HEK293T (cell line): ENCODE measurements around the gene ASF1B.

ENCODE experiments used
- CTCF ChIA-PET: fragments of 350-600 bp; formaldehyde crosslinking; extraction: SDS; loops from one replicate; lab custom pipeline; 2021; ENCODE audit warnings: antibody characterized with exemption, inconsistent platforms; lab: Yijun Ruan, JAX
- POLR2A ChIA-PET: fragments of 350-600 bp; formaldehyde crosslinking; extraction: SDS; loops from one replicate; lab custom pipeline; 2020; ENCODE audit warnings: antibody characterized with exemption, inconsistent platforms; lab: Yijun Ruan, JAX
- DNase-seq: peaks from one replicate; pipeline ENCODE4 v3.0.0; 2012; ENCODE audit warnings: mixed read lengths; ENCODE audit errors: extremely low spot score
- ARNT ChIP-seq: fragments of 450-650 bp; IDR thresholded peaks from 2 replicates; pipeline ENCODE4 v1.6.1; 2017; ENCODE audit warnings: mild to moderate bottlenecking
- BHLHE40 ChIP-seq: fragments of 450-650 bp; IDR thresholded peaks from 2 replicates; pipeline ENCODE4 v1.6.1; 2016; ENCODE audit warnings: mild to moderate bottlenecking, moderate library complexity, borderline replicate concordance
- CTBP1 ChIP-seq: fragments of 450-650 bp; IDR thresholded peaks from 2 replicates; pipeline ENCODE4 v1.6.1; 2016; ENCODE audit warnings: borderline replicate concordance
- ELF4 ChIP-seq: fragments of 450-650 bp; IDR thresholded peaks from 2 replicates; pipeline ENCODE4 v1.6.1; 2017; ENCODE audit warnings: antibody characterized with exemption
- FOXA1 ChIP-seq: fragments of 450-650 bp; IDR thresholded peaks from 2 replicates; pipeline ENCODE4 v1.6.1; 2016; ENCODE audit warnings: mild to moderate bottlenecking
- FOXK2 ChIP-seq: fragments of 450-650 bp; IDR thresholded peaks from 2 replicates; pipeline ENCODE4 v1.6.1; 2016; ENCODE audit warnings: mild to moderate bottlenecking
- FOXM1 ChIP-seq: fragments of 450-650 bp; IDR thresholded peaks from 2 replicates; pipeline ENCODE4 v1.6.1; 2017; ENCODE audit warnings: mild to moderate bottlenecking, borderline replicate concordance
- HDGF ChIP-seq: fragments of 450-650 bp; IDR thresholded peaks from 2 replicates; pipeline ENCODE4 v1.6.1; 2017; ENCODE audit warnings: antibody characterized with exemption, borderline replicate concordance
- L3MBTL2 ChIP-seq: fragments of 450-650 bp; conservative IDR thresholded peaks from 2 replicates; pipeline ENCODE4 v1.6.1; 2016; ENCODE audit warnings: mild to moderate bottlenecking
- LEF1 ChIP-seq: fragments of 450-650 bp; IDR thresholded peaks from 2 replicates; pipeline ENCODE4 v1.6.1; 2017; ENCODE audit warnings: mild to moderate bottlenecking, borderline replicate concordance
- NFRKB ChIP-seq: fragments of 450-650 bp; IDR thresholded peaks from 2 replicates; pipeline ENCODE4 v1.6.1; 2016; ENCODE audit warnings: mild to moderate bottlenecking, moderate library complexity
- PKNOX1 ChIP-seq: fragments of 450-650 bp; IDR thresholded peaks from 2 replicates; pipeline ENCODE4 v1.6.1; 2016
- SP1 ChIP-seq: fragments of 450-650 bp; IDR thresholded peaks from 2 replicates; pipeline ENCODE4 v1.6.1; 2017
- SUZ12 ChIP-seq: fragments of 450-650 bp; IDR thresholded peaks from 2 replicates; pipeline ENCODE4 v1.6.1; 2016; ENCODE audit warnings: mild to moderate bottlenecking
- TARDBP ChIP-seq: fragments of 450-650 bp; IDR thresholded peaks from 2 replicates; pipeline ENCODE4 v1.6.1; 2016
- ZNF384 ChIP-seq: fragments of 450-650 bp; IDR thresholded peaks from 2 replicates; pipeline ENCODE4 v1.6.1; 2016

ASF1B gene

GRCh38 chr19:14106840-14107239, 29.5 kb downstream of the ASF1B start:
- ChIA-PET POLR2A (no interaction called here), CTCF (no interaction called here)
- no peak for DNase-seq
- no peak for TF ChIP-seq FOXK2
- no peak for TF ChIP-seq PKNOX1
- no peak for TF ChIP-seq BHLHE40
- no peak for TF ChIP-seq ZNF384
- TF ChIP-seq FOXM1: no peak
- no peak for TF ChIP-seq FOXA1
- TF ChIP-seq HDGF: no peak
- no peak for TF ChIP-seq NFRKB
- TF ChIP-seq ARNT: no peak
- TF ChIP-seq LEF1: no peak

DNA sequence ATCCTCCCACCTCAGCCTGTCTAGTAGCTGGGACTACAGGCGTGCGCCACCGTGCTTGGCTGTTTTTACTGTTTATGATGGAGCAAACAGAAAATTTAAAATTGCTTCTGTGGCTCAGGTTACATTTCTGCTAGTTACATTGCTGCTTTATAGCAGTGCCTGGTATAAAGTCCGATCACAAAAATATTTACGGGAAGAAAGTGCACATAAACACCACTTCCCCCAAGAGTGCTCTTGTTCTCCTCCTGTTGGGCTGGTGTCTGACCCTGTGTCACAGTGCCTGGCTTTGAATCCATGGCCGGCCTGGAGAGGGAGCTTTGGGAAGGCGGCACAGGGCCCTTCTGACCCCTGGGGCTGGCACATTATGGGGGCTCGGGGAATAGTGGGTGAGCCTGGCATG, 30.7 kb downstream of the ASF1B start:
- no peak for TF ChIP-seq CTBP1
- no peak for TF ChIP-seq LEF1
- no peak for TF ChIP-seq BHLHE40
- TF ChIP-seq ZNF384: no peak
- no peak for TF ChIP-seq FOXM1
- TF ChIP-seq PKNOX1: no peak
- no peak for TF ChIP-seq FOXK2
- no peak for TF ChIP-seq FOXA1
- TF ChIP-seq NFRKB: no peak
- TF ChIP-seq SUZ12: no peak
- no peak for TF ChIP-seq ARNT
- no peak for TF ChIP-seq ELF4
- no peak for TF ChIP-seq L3MBTL2
- TF ChIP-seq HDGF: no peak
- no peak for TF ChIP-seq SP1
- TF ChIP-seq TARDBP: no peak

GRCh38 chr19:14103310-14103709, 33.1 kb downstream of the ASF1B start:
- ChIA-PET POLR2A (interaction anchor here (0.9 to 1.9 kb wide), 2 partner anchors 9 to 33 kb away, joined by 3 to 5 read pairs; partner anchors contain the start of gene ASF1B), CTCF (no interaction called here)
- DNase-seq: no peak
- no peak for TF ChIP-seq CTBP1
- TF ChIP-seq ARNT: no peak

More for the DNA sequence above, 30.7 kb downstream of the ASF1B start:
- ChIA-PET CTCF (no interaction called here), POLR2A (no interaction called here)
- no peak for DNase-seq

GRCh38 chr19:14102756-14103155, 33.6 kb downstream of the ASF1B start:
- ChIA-PET CTCF (no interaction called here), POLR2A (interaction anchor here (1.9 kb wide), 1 partner anchor 34 kb away, joined by 5 read pairs; the partner anchor contains the start of gene ASF1B)
- DNase-seq: no peak
- TF ChIP-seq NFRKB (no peak), PKNOX1 (no peak), SP1 (no peak), FOXA1 (no peak), TARDBP (no peak), LEF1 (no peak), CTBP1 (no peak), L3MBTL2 (no peak), FOXM1 (no peak), BHLHE40 (no peak), SUZ12 (no peak), HDGF (no peak), FOXK2 (no peak), ELF4 (no peak), ARNT (no peak), ZNF384 (no peak)

DNA sequence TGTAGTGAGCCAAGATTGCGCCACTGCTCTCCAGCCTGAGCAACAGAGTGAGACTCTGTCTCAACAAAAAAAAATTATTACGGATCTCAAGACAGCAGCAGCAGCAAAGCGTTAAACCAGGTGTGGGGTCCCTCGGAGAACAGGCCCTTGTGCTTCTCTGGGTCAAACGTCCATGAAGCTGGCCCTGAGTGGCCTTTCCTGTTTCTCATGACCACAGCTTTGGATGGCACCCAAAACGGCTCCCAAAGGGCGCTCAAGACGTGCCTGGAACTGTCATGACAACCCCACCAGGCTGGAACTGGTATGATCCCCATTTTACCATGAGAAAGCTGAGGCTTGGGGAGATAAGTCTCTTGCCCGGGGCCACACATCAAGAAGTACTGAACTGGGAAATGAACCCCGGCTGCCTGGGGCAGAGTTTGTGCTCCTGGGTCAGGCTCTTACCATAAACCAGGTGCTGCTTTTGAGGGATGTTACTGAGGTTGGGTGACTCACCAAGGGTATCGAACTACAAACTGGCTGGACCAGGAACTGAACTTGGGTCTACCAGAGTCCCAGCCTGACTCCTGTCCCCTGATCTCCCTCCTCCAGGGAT, 34.2 kb downstream of the ASF1B start:
- DNase-seq: no peak
- CTCF ChIA-PET: no interaction called here
- POLR2A ChIA-PET: no interaction called here
- TF ChIP-seq BHLHE40: no peak
- no peak for TF ChIP-seq SUZ12
- no peak for TF ChIP-seq FOXM1
- TF ChIP-seq ZNF384: no peak
- no peak for TF ChIP-seq TARDBP
- no peak for TF ChIP-seq ARNT
- no peak for TF ChIP-seq L3MBTL2
- no peak for TF ChIP-seq SP1
- TF ChIP-seq PKNOX1: no peak
- no peak for TF ChIP-seq CTBP1
- no peak for TF ChIP-seq FOXA1
- TF ChIP-seq ELF4: no peak
- TF ChIP-seq NFRKB: no peak
- no peak for TF ChIP-seq FOXK2
- TF ChIP-seq LEF1: no peak
- TF ChIP-seq HDGF: no peak

DNA sequence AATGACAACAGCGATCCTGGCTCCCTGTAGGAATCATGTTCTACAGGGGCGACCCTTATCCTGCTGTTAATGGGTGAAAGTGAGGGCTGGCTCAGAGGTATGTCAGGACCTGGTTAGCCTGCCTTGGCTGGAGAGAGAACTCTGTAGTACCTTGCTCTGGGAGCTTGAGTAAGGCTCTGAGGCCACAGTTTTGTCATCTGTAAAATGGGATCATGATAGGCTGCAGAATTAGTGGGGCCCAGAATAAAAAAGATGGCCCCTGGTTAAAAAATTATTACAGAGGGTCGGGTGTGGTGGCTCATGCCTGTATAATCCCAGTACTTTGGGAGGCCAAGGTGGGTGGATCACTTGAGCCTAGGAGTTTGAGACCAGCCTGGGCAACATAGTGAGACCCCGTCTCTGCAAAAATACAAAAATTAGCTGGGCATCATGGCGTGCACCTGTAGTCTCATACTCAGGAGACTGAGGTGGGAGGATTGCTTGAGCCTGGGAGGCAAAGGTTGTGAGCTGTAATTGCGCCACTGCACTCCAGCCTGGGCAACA, 35.3 kb downstream of the ASF1B start:
- no peak for DNase-seq
- TF ChIP-seq BHLHE40: no peak
- no peak for TF ChIP-seq LEF1
- TF ChIP-seq ZNF384: no peak
- TF ChIP-seq CTBP1: no peak
- no peak for TF ChIP-seq TARDBP
- TF ChIP-seq NFRKB: no peak
- TF ChIP-seq PKNOX1: no peak
- no peak for TF ChIP-seq FOXM1
- TF ChIP-seq L3MBTL2: no peak
- no peak for TF ChIP-seq SP1
- no peak for TF ChIP-seq SUZ12
- TF ChIP-seq FOXK2: no peak
- ChIA-PET CTCF (no interaction called here), POLR2A (interaction anchor here (0.8 kb wide), 1 partner anchor 36 kb away, joined by 3 read pairs; the partner anchor contains the start of gene ASF1B)
